ENCODE data around the gene FAU.

FAU gene

GRCh38 chr11:65072631-65072966, 49.3 kb downstream of the FAU start:
- no peak for FAIRE-seq

GRCh38 chr11:65071907-65072630, 49.9 kb downstream of the FAU start:
- FAIRE-seq, result no peak

Data from endometrium (tissue), 2 donors.